ENCODE measurements around the gene LCN9.
A peak's percentile ranks its signal among the peaks of the same experiment; 100 is the strongest.

Gene LCN9

DNA sequence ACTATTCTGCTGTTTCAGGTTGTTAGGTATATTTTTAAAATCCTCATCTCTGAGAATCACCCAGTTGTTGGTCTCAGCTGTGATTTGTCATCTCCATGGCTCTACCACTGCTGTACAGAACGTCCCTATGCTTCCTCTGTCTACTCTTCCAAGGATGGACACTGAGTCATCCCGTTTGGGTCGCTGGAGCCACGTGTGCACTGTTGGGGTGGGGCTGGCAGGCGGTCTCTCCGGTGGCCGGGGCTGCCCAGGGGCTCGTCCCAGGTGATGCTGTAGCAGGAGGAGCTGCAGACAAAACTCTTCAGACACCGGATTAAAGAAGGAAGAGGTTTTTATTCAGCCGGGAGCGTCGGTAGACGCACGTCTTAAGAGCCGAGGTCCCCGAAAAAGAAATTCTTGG, 16.9 kb downstream of the LCN9 start:
- DNase-seq (ENCODE audit: insufficient read length, low spot score) = no peak
- TF ChIP-seq POLR2AphosphoS5 (IDR thresholded peaks at IDR 0.05; ENCODE audit: low read depth, low read length) = no peak
- TF ChIP-seq POU2F2 (IDR thresholded peaks at IDR 0.05; ENCODE audit: low read depth, low read length) = no peak
- no peak for FAIRE-seq

GRCh38 chr9:135681161-135681560, 18.1 kb downstream of the LCN9 start:
- no peak for TF ChIP-seq POLR2AphosphoS5 (IDR thresholded peaks at IDR 0.05; ENCODE audit: low read depth, low read length)
- TF ChIP-seq TAF1 (IDR thresholded peaks at IDR 0.05; ENCODE audit: low read depth, low read length) = no peak
- no peak for TF ChIP-seq POLR2A (IDR thresholded peaks at IDR 0.05; ENCODE audit: low read depth, low read length)
- TF ChIP-seq POU2F2 (IDR thresholded peaks at IDR 0.05; ENCODE audit: low read depth, low read length) = no peak
- TF ChIP-seq SPI1 (IDR thresholded peaks at IDR 0.05; ENCODE audit: low read depth, low read length) = no peak
- TF ChIP-seq PAX5 (IDR thresholded peaks at IDR 0.05; ENCODE audit: insufficient read depth, low read length, severe bottlenecking) = no peak
- DNase-seq (ENCODE audit: insufficient read length, low spot score) (no peak), FAIRE-seq (no peak)

- FAIRE-seq (no peak), DNase-seq (ENCODE audit: insufficient read length, low spot score) (no peak)
- TF ChIP-seq POLR2A (IDR thresholded peaks at IDR 0.05; ENCODE audit: low read depth, low read length) = no peak
- no peak for TF ChIP-seq POLR2AphosphoS5 (IDR thresholded peaks at IDR 0.05; ENCODE audit: low read depth, low read length)
Observed at GRCh38 chr9:135683401-135684034, 20.4 kb downstream of the LCN9 start.

GRCh38 chr9:135684691-135685090, 21.6 kb downstream of the LCN9 start:
- no peak for FAIRE-seq
- no peak for DNase-seq (ENCODE audit: insufficient read length, low spot score)
- TF ChIP-seq SPI1 (IDR thresholded peaks at IDR 0.05; ENCODE audit: low read depth, low read length) (no peak), TAF1 (IDR thresholded peaks at IDR 0.05; ENCODE audit: low read depth, low read length) (no peak), PAX5 (IDR thresholded peaks at IDR 0.05; ENCODE audit: insufficient read depth, low read length, severe bottlenecking) (no peak), POLR2AphosphoS5 (IDR thresholded peaks at IDR 0.05; ENCODE audit: low read depth, low read length) (no peak), POLR2A (IDR thresholded peaks at IDR 0.05; ENCODE audit: low read depth, low read length) (no peak)

DNA sequence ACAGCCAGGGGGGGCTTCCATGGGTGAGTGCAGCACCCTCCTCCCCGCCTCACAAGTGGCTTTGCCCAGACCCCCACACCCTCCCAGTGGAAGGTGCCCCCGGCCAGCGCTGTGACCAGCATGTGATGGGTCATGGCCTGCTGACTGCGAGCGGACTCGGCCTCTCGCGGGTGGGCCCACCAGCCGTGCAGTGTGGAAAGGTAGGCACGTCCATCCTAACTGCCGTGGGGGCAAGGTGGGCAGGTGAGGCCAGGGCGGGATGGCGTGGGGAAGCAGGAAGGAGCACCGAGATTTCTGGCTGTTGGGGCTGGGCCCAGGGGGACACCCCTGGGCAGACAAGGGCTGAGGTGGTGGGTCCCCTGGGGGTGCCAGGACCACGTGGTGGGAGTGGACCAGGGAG, 24.1 kb downstream of the LCN9 start:
- DNase-seq (ENCODE audit: insufficient read length, low spot score) (no peak), FAIRE-seq (no peak)
- no peak for TF ChIP-seq POU2F2 (IDR thresholded peaks at IDR 0.05; ENCODE audit: low read depth, low read length)
- TF ChIP-seq TAF1 (IDR thresholded peaks at IDR 0.05; ENCODE audit: low read depth, low read length) = no peak
- no peak for TF ChIP-seq SPI1 (IDR thresholded peaks at IDR 0.05; ENCODE audit: low read depth, low read length)
- TF ChIP-seq PAX5 (IDR thresholded peaks at IDR 0.05; ENCODE audit: insufficient read depth, low read length, severe bottlenecking) = no peak
- no peak for TF ChIP-seq POLR2AphosphoS5 (IDR thresholded peaks at IDR 0.05; ENCODE audit: low read depth, low read length)

DNA sequence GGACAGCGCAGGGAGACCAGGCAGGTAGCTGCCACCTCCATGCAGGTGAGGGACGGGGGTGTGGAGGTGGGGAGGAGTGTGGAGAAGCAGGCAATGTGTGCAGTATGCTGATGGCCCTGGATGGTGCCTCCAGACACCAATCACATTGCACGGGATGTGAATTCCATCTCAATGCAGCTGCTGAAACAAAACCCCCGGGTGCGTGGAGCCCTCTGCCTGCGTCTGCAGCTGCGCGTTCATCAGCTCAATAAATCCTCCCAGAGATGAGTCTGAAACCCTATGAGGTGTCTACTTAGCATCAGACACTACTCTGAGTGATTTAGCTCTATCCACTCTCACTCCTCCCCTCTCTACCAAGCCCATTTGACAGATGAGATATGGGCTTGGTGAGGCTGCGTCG, 25.9 kb downstream of the LCN9 start:
- TF ChIP-seq POU2F2 (IDR thresholded peaks at IDR 0.05; ENCODE audit: low read depth, low read length) (no peak), PAX5 (IDR thresholded peaks at IDR 0.05; ENCODE audit: insufficient read depth, low read length, severe bottlenecking) (no peak), POLR2A (IDR thresholded peaks at IDR 0.05; ENCODE audit: low read depth, low read length) (no peak), POLR2AphosphoS5 (IDR thresholded peaks at IDR 0.05; ENCODE audit: low read depth, low read length) (no peak), TAF1 (IDR thresholded peaks at IDR 0.05; ENCODE audit: low read depth, low read length) (no peak), SPI1 (IDR thresholded peaks at IDR 0.05; ENCODE audit: low read depth, low read length) (no peak)
- DNase-seq (ENCODE audit: insufficient read length, low spot score) = no peak
- FAIRE-seq = no peak

DNA sequence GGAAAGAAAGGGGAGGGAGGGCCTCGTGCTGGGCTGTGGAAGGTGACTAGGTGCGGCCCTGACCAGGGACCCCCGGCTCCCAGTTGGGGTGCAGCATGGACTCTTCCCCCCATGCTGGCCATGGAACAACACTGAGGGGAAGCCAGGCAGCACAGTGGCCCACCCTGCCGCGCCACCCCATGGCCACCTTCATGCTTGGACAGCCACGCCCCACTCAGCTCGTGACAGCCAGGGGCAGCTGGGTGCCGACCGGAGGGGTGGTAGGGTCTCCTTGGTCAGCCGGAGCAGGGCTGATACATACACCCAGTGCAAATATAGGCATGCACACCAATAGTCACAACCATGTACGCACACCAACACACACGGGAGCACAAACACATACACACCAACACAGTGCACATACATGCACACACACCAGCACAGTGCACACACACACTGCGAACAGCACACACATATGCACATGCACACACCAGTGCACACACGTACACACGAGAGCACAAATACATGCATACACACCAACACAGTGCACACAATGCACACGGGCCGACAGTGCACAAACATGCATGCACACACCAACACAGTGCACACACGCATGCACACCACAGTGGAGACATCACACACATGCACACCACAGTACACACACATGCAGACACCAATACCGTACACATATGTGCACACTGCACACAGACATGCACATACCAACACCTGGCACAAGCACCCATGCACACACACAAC, 27.9 kb downstream of the LCN9 start:
- TF ChIP-seq TAF1 (IDR thresholded peaks at IDR 0.05; ENCODE audit: low read depth, low read length) (no peak), POU2F2 (IDR thresholded peaks at IDR 0.05; ENCODE audit: low read depth, low read length) (no peak), PAX5 (IDR thresholded peaks at IDR 0.05; ENCODE audit: insufficient read depth, low read length, severe bottlenecking) (no peak), SPI1 (IDR thresholded peaks at IDR 0.05; ENCODE audit: low read depth, low read length) (no peak), POLR2A (IDR thresholded peaks at IDR 0.05; ENCODE audit: low read depth, low read length) (no peak), POLR2AphosphoS5 (IDR thresholded peaks at IDR 0.05; ENCODE audit: low read depth, low read length) (no peak)
- no peak for DNase-seq (ENCODE audit: insufficient read length, low spot score)
- peak; percentile 23 for FAIRE-seq

DNA sequence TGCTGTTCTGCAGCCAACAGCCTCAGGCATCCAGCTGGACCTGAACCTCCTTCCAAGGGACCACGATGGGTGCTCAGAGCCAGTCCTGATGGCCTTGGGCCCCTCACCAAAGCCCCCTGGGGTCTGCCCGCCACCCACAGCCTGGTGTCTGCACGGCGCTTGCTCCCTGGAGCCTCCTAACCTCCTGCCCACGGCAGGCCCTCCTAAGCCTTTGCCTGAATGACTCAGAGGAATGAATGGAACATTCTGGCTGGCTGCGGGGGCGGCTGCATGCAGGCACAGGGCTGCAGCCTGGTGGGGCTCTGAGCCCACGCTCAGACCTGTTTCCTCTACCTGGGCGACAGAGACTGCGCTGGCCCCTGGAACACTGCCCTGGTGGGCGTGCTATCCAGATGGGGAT, 29.3 kb downstream of the LCN9 start:
- no peak for FAIRE-seq
- TF ChIP-seq POU2F2 (IDR thresholded peaks at IDR 0.05; ENCODE audit: low read depth, low read length) = no peak
- no peak for TF ChIP-seq POLR2A (IDR thresholded peaks at IDR 0.05; ENCODE audit: low read depth, low read length)
- TF ChIP-seq SPI1 (IDR thresholded peaks at IDR 0.05; ENCODE audit: low read depth, low read length) = no peak
- no peak for TF ChIP-seq PAX5 (IDR thresholded peaks at IDR 0.05; ENCODE audit: insufficient read depth, low read length, severe bottlenecking)
- TF ChIP-seq TAF1 (IDR thresholded peaks at IDR 0.05; ENCODE audit: low read depth, low read length) = no peak
- TF ChIP-seq POLR2AphosphoS5 (IDR thresholded peaks at IDR 0.05; ENCODE audit: low read depth, low read length) = no peak
- no peak for DNase-seq (ENCODE audit: insufficient read length, low spot score)

DNA sequence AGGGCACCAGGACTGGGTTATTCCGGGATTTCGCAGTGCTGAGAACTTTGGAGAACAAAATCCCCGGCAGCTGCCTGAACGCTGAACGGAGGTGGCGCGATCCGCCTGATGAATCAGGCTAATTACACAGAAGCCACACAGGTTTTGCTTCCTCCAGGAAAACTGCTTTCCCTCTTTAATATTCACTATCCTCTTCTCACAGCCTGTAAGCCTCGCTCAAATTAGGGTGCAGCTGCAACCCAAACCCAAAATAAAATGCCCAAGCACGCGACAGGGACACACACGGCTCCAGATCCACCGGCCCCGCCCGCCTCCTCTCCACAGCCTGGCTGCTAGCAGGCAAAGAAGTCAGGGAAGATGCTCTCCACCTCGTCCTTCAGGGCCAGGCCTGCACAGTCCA, 30.2 kb downstream of the LCN9 start:
- FAIRE-seq (no peak), DNase-seq (ENCODE audit: insufficient read length, low spot score) (no peak)
- no peak for TF ChIP-seq TAF1 (IDR thresholded peaks at IDR 0.05; ENCODE audit: low read depth, low read length)
- no peak for TF ChIP-seq PAX5 (IDR thresholded peaks at IDR 0.05; ENCODE audit: insufficient read depth, low read length, severe bottlenecking)
- TF ChIP-seq POLR2A (IDR thresholded peaks at IDR 0.05; ENCODE audit: low read depth, low read length) = no peak
- no peak for TF ChIP-seq POLR2AphosphoS5 (IDR thresholded peaks at IDR 0.05; ENCODE audit: low read depth, low read length)
- no peak for TF ChIP-seq POU2F2 (IDR thresholded peaks at IDR 0.05; ENCODE audit: low read depth, low read length)
- TF ChIP-seq SPI1 (IDR thresholded peaks at IDR 0.05; ENCODE audit: low read depth, low read length) = no peak

DNA sequence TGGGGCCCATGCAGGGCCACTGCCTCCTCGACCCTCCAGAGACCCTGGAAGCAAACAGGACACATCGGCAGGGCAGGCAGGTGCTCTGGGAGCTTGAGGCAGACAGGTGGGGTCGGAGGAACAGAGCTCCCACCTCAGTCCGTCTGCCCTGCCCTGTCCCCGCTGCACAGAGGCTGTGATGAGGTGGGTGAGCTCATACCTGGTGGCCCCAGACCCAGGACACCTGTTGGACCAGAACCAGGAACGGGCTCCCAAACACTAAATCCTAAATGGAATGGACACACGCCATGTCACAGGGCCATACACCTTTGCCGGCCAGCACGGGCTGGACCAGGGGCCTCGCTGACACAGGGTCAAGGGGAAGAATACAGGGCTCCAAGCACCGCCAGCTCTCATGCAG, 30.7 kb downstream of the LCN9 start:
- DNase-seq (ENCODE audit: insufficient read length, low spot score) = no peak
- no peak for TF ChIP-seq TAF1 (IDR thresholded peaks at IDR 0.05; ENCODE audit: low read depth, low read length)
- no peak for FAIRE-seq
